Measurements from ENCODE around the gene FBXW7. TPM values are rescaled to one million over a fixed set of nuclear protein-coding genes. Genes with fewer than 3 reads are reported as not detected.

FBXW7 gene
- total RNA-seq, 3 donors from 2014 or later = 55.7 to 247 (median 117) TPM

GRCh38 chr4:152369902-152370295 lies 166.0 kb downstream of the FBXW7 start:
- no peak for TF ChIP-seq CTCF (IDR thresholded peaks at IDR 0.05)
- TF ChIP-seq POLR2AphosphoS5 (IDR thresholded peaks at IDR 0.05) = no peak
- TF ChIP-seq POLR2A (IDR thresholded peaks at IDR 0.05) = no peak
- no peaks in the 10 kb centered on the region for H3K27me3 ChIP-seq
- H3K9me3 ChIP-seq = no peaks in the 10 kb centered on the region
- no peaks in the 10 kb centered on the region for H3K36me3 ChIP-seq
- H3K4me3 ChIP-seq = no peak overlapping the region
- DNase-seq (ENCODE audit: low spot score in 2 of 2) = no peak
- no peak overlapping the region for H3K27ac ChIP-seq
- intact Hi-C loops (cut with DNase I; ENCODE audit: low total_unique reads) = loop anchor here (5.0 kb wide), 1 partner anchor 833 kb away; no protein-coding TSS in a partner anchor
- H3K4me1 ChIP-seq = no peaks in the 10 kb centered on the region

DNA sequence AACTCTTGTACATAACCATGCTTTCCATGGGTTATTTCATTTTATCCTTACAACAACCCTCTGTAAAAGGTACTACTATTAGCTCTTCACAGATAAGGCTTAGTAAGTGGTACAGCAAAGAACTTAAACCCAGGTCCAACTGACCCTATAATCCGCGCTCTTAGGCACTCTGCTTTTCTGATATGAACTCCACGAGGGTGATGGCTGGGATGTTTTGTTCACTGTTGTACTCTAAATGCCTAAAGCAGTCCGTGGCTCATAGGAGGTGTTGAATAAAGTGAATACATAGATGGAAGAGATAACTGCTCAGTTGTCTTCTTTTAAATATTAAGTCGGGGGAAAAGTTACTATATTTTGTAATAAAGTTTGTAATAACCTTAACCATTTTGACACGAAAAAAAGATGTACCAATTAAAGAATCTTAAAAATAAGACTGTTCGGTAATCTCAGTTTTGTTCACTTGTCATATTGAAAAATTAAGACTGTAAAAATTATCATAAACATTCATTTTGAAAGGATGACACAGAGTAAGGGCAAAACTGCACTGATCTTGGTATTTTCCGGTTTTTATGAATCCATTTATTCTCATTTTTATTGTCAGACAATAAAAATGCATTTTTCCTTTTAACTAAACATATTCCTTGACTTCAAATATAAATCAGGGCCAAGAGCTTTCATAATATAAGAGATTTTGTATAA lies 166.5 kb downstream of the FBXW7 start:
- no peak overlapping the region for H3K27ac ChIP-seq
- intact Hi-C loops (cut with DNase I; ENCODE audit: low total_unique reads) = no loop called here
- TF ChIP-seq POLR2A (IDR thresholded peaks at IDR 0.05) (no peak), POLR2AphosphoS5 (IDR thresholded peaks at IDR 0.05) (no peak), CTCF (IDR thresholded peaks at IDR 0.05) (no peak)

GRCh38 chr4:152368001-152368400 lies 167.9 kb downstream of the FBXW7 start:
- H3K4me3 ChIP-seq = no peak overlapping the region
- no peaks in the 10 kb centered on the region for H3K36me3 ChIP-seq
- no peaks in the 10 kb centered on the region for H3K9me3 ChIP-seq
- intact Hi-C loops (cut with DNase I; ENCODE audit: low total_unique reads) = no loop called here
- DNase-seq (ENCODE audit: low spot score in 2 of 2) = no peak
- TF ChIP-seq POLR2A (IDR thresholded peaks at IDR 0.05) = no peak
- TF ChIP-seq CTCF (IDR thresholded peaks at IDR 0.05) = no peak
- TF ChIP-seq POLR2AphosphoS5 (IDR thresholded peaks at IDR 0.05) = no peak
- H3K27ac ChIP-seq = no peak overlapping the region
- no peaks in the 10 kb centered on the region for H3K27me3 ChIP-seq
- H3K4me1 ChIP-seq = no peaks in the 10 kb centered on the region

More for the DNA sequence above, 166.5 kb downstream of the FBXW7 start:
- no peaks in the 10 kb centered on the region for H3K9me3 ChIP-seq
- H3K36me3 ChIP-seq = no peaks in the 10 kb centered on the region
- no peak for DNase-seq (ENCODE audit: low spot score in 2 of 2)
- no peak overlapping the region for H3K4me3 ChIP-seq
- no peaks in the 10 kb centered on the region for H3K27me3 ChIP-seq
- no peaks in the 10 kb centered on the region for H3K4me1 ChIP-seq

GRCh38 chr4:152364883-152365282 lies 171.0 kb downstream of the FBXW7 start:
- no peaks in the 10 kb centered on the region for H3K27me3 ChIP-seq
- TF ChIP-seq POLR2A (IDR thresholded peaks at IDR 0.05) = no peak
- no peak for TF ChIP-seq CTCF (IDR thresholded peaks at IDR 0.05)
- no peak for TF ChIP-seq POLR2AphosphoS5 (IDR thresholded peaks at IDR 0.05)
- no peaks in the 10 kb centered on the region for H3K4me1 ChIP-seq
- H3K4me3 ChIP-seq = no peak overlapping the region
- intact Hi-C loops (cut with DNase I; ENCODE audit: low total_unique reads) = no loop called here
- no peak overlapping the region for H3K27ac ChIP-seq
- no peaks in the 10 kb centered on the region for H3K36me3 ChIP-seq
- DNase-seq (ENCODE audit: low spot score in 2 of 2) = no peak
- no peaks in the 10 kb centered on the region for H3K9me3 ChIP-seq

DNA sequence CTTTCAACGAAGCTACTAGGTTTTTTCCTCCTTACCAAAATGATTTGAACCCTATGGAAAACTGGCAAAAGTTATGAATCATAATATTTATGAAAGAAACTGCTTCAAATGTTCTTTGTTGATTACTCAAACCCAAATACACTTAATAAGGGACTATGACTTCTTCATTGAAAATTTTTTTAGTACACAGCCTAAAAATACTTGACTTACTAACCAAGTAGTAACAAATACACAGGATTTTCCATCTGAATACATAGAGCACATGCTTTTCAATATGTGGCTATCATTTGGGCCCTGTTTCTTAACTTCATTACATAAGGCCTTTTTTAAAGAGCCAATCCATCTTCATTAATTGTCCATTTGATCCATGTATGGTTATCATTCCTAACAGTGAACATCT lies 171.5 kb downstream of the FBXW7 start:
- no peaks in the 10 kb centered on the region for H3K9me3 ChIP-seq
- no peak overlapping the region for H3K4me3 ChIP-seq
- H3K36me3 ChIP-seq = no peaks in the 10 kb centered on the region
- no peak overlapping the region for H3K27ac ChIP-seq
- H3K27me3 ChIP-seq = no peaks in the 10 kb centered on the region
- TF ChIP-seq CTCF (IDR thresholded peaks at IDR 0.05) (no peak), POLR2AphosphoS5 (IDR thresholded peaks at IDR 0.05) (no peak), POLR2A (IDR thresholded peaks at IDR 0.05) (no peak)
- no peaks in the 10 kb centered on the region for H3K4me1 ChIP-seq
- no peak for DNase-seq (ENCODE audit: low spot score in 2 of 2)
- intact Hi-C loops (cut with DNase I; ENCODE audit: low total_unique reads) = no loop called here

Data from breast epithelium (tissue), 4 donors.